NOMO-1 treated with dmso at 0.1 percent for 144 hours (cell line): Measurements from ENCODE around the gene MON1B.
"Not testable (repeated sequence)": the region's sequence is repeated elsewhere in the genome, so short reads cannot be mapped to it uniquely, and the experiment has no call there.

Source experiments
- DNase-seq: peaks from one replicate; lab custom pipeline; 2025; ENCODE audit not compliant: unreplicated experiment; lab: John Stamatoyannopoulos, UW

The MON1B gene

GRCh38 chr16:77190478-77191258 lies at the start of gene MON1B:
TSS of gene MON1B (plus strand) at chr16:77191190. CDS start at chr16:77191486, 296 bp downstream.
- peak; percentile 98 for DNase-seq

- no peak for DNase-seq
Observed at GRCh38 chr16:77143364-77143763, 47.6 kb upstream of the MON1B start.

- DNase-seq: no peak
Observed at GRCh38 chr16:77148121-77148520, 42.9 kb upstream of the MON1B start.

GRCh38 chr16:77157346-77158058 lies 33.5 kb upstream of the MON1B start:
- DNase-seq: no peak

GRCh38 chr16:77158293-77158692 lies 32.7 kb upstream of the MON1B start:
- no peak for DNase-seq

- DNase-seq: no peak
Observed at GRCh38 chr16:77165006-77165405, 26.0 kb upstream of the MON1B start.

- not testable (repeated sequence) for DNase-seq
Observed at GRCh38 chr16:77165536-77166236, 25.3 kb upstream of the MON1B start.

GRCh38 chr16:77166726-77167125 lies 24.3 kb upstream of the MON1B start:
- no peak for DNase-seq

GRCh38 chr16:77168901-77169300 lies 22.1 kb upstream of the MON1B start:
- DNase-seq: no peak

GRCh38 chr16:77169650-77170236 lies 21.2 kb upstream of the MON1B start:
- DNase-seq: peak; percentile 34

- no peak for DNase-seq
Observed at GRCh38 chr16:77170805-77171204, 20.2 kb upstream of the MON1B start.

GRCh38 chr16:77171745-77172635 lies 19.0 kb upstream of the MON1B start:
- peak; percentile 14 for DNase-seq

GRCh38 chr16:77172951-77173350 lies 18.0 kb upstream of the MON1B start:
- no peak for DNase-seq

- no peak for DNase-seq
Observed at GRCh38 chr16:77183137-77183536, 7.9 kb upstream of the MON1B start.

GRCh38 chr16:77186298-77186697 lies 4.7 kb upstream of the MON1B start:
- not testable (repeated sequence) for DNase-seq

- DNase-seq: no peak
Observed at GRCh38 chr16:77190190-77190477, 856 bp upstream of the MON1B start.

GRCh38 chr16:77191259-77191969 lies 424 bp downstream of the MON1B start:
- no peak for DNase-seq

- DNase-seq: no peak
Observed at GRCh38 chr16:77193377-77193776, 2.4 kb downstream of the MON1B start.

GRCh38 chr16:77194295-77195231 lies 3.6 kb downstream of the MON1B start:
- no peak for DNase-seq
